GM12874 (cell line): ENCODE results near the gene CHCT1.

ENCODE experiments used
- CTCF ChIP-seq: IDR thresholded peaks from 2 replicates; pipeline ENCODE4 v1.5.1; 2011; ENCODE audit warnings: low read depth, mild to moderate bottlenecking, control low read depth, low read length, moderate library complexity; ENCODE audit not compliant: insufficient read depth

CHCT1 gene

GRCh38 chr17:60464343-60464742 lies 42.1 kb downstream of the CHCT1 start:
- TF ChIP-seq CTCF, result no peak

- TF ChIP-seq CTCF, result no peak
Observed at GRCh38 chr17:60468371-60468770, 46.1 kb downstream of the CHCT1 start.

GRCh38 chr17:60471451-60471850 lies 49.2 kb downstream of the CHCT1 start:
- TF ChIP-seq CTCF, result no peak

- no peak for TF ChIP-seq CTCF
Observed at GRCh38 chr17:60472449-60472848, 50.2 kb downstream of the CHCT1 start.

GRCh38 chr17:60473788-60474187 lies 51.5 kb downstream of the CHCT1 start:
- no peak for TF ChIP-seq CTCF
